Keratinocyte (primary cell): ENCODE results near the gene CRACR2B. TPM values are rescaled to one million over a fixed set of nuclear protein-coding genes. Genes with fewer than 3 reads are reported as not detected.

Source experiments
- DNase-seq: peaks from one replicate; pipeline ENCODE4 v3.0.0-alpha.2; 2011; ENCODE audit warnings: low read depth, missing footprints, low spot score
- FAIRE-seq: peaks from 2 replicates; lab custom pipeline; 2011; peaks lifted over from hg19 to GRCh38; lab: Jason Lieb, UNC
- H2AFZ ChIP-seq: 2 replicates; pipeline ENCODE4 v1.6.0; 2012; ENCODE audit warnings: low read length, control low read depth, inconsistent platforms; ENCODE audit not compliant: control insufficient read depth
- H3K27ac ChIP-seq: 2 replicates; pipeline ENCODE4 v1.5.1; 2011; ENCODE audit warnings: low read length; ENCODE audit not compliant: control insufficient read depth, insufficient read depth
- H3K27me3 ChIP-seq: 3 replicates; pipeline ENCODE4 v1.6.0; 2011; ENCODE audit warnings: low read length; ENCODE audit not compliant: control insufficient read depth, insufficient read depth; ENCODE audit errors: extremely low read depth
- H3K36me3 ChIP-seq, 2 experiments: 2 replicates in 1 of 2; 3 replicates in 1 of 2; pipeline ENCODE4 v1.5.1; 2011; ENCODE audit warnings: low read length in 2 of 2, mild to moderate bottlenecking in 1 of 2; ENCODE audit not compliant: control insufficient read depth in 2 of 2, insufficient read depth in 2 of 2; ENCODE audit errors: extremely low read depth in 1 of 2
- H3K4me1 ChIP-seq: 3 replicates; pipeline ENCODE4 v1.5.1; 2011; ENCODE audit warnings: low read length; ENCODE audit not compliant: control insufficient read depth, insufficient read depth; ENCODE audit errors: extremely low read depth
- H3K4me2 ChIP-seq: 3 replicates; pipeline ENCODE4 v1.6.0; 2011; ENCODE audit warnings: low read depth, low read length; ENCODE audit not compliant: control insufficient read depth, insufficient read depth; ENCODE audit errors: extremely low read depth
- H3K4me3 ChIP-seq, 3 experiments: fragments of 200-600 bp in 1 of 3; sonication (generic) in 1 of 3; 2 replicates in 2 of 3; 3 replicates in 1 of 3; pipeline ENCODE4 v1.5.1; 2011 to 2016; ENCODE audit warnings: low read length in 3 of 3, mild to moderate bottlenecking in 3 of 3, control low read depth in 2 of 3, inconsistent platforms in 1 of 3, low read depth in 1 of 3, mixed read lengths in 1 of 3, mixed run types in 1 of 3, moderate library complexity in 1 of 3; ENCODE audit not compliant: control insufficient read depth in 2 of 3, insufficient read depth in 2 of 3; ENCODE audit errors: extremely low read depth in 1 of 3
- H3K79me2 ChIP-seq: 2 replicates; pipeline ENCODE4 v1.6.0; 2012; ENCODE audit warnings: low read length; ENCODE audit not compliant: control insufficient read depth, insufficient read depth
- H3K9ac ChIP-seq: 3 replicates; pipeline ENCODE4 v1.6.0; 2011; ENCODE audit warnings: low read length; ENCODE audit not compliant: control insufficient read depth, insufficient read depth; ENCODE audit errors: extremely low read depth
- H3K9me1 ChIP-seq: 3 replicates; pipeline ENCODE4 v1.6.0; 2011; ENCODE audit warnings: low read length; ENCODE audit not compliant: control insufficient read depth, insufficient read depth; ENCODE audit errors: extremely low read depth
- H3K9me3 ChIP-seq: 2 replicates; pipeline ENCODE4 v1.5.1; 2012; ENCODE audit warnings: low read depth, low read length; ENCODE audit not compliant: control insufficient read depth
- H4K20me1 ChIP-seq: 3 replicates; pipeline ENCODE4 v1.6.0; 2011; ENCODE audit warnings: low read length; ENCODE audit not compliant: control insufficient read depth, insufficient read depth; ENCODE audit errors: extremely low read depth
- CTCF ChIP-seq, 3 experiments: IDR thresholded peaks in 1 of 3; conservative IDR thresholded peaks in 1 of 3; optimal IDR thresholded peaks in 1 of 3; 2 replicates in 2 of 3; 3 replicates in 1 of 3; pipeline versions ENCODE3 to v1.5.1; 2011; ENCODE audit warnings: low read length in 3 of 3, mild to moderate bottlenecking in 3 of 3, moderate library complexity in 2 of 3, control low read depth in 1 of 3, inconsistent platforms in 1 of 3; ENCODE audit not compliant: insufficient read depth in 2 of 3; ENCODE audit errors: extremely low read depth in 1 of 3
- EZH2 ChIP-seq: IDR thresholded peaks from one replicate; pipeline ENCODE4 v1.6.1; 2012; ENCODE audit warnings: inconsistent platforms, mild to moderate bottlenecking, low read length, moderate library complexity
- dilution Hi-C: fragments of 300-500 bp; cut with MboI; formaldehyde crosslinking; loops from one replicate; pipeline ENCODE4 v1.7.0; 2020; ENCODE audit warnings: low sequenced_read_pairs; ENCODE audit not compliant: extremely low pct_ligation_motif_present
- polyA plus RNA-seq, 5 experiments: library from polyadenylated mRNA; depleted of rRNA in 3 of 5; stranded (reverse) in 3 of 5; stranded (forward) in 1 of 5; unstranded in 1 of 5; fragments of >200 nt; gene quantifications; 1 replicate in 1 of 5; 2 replicates in 3 of 5; 3 replicates in 1 of 5; pipeline versions ENCODE4 v1.2.1 to v1.2.3, GENCODE V29; 2011 to 2012; ENCODE audit warnings: missing spikeins in 2 of 5, low read depth in 1 of 5, low replicate concordance in 1 of 5

Gene CRACR2B
- polyA plus RNA-seq, 1 donor (not counting 4 experiments of a cell fraction or from before 2014, with no cell fraction given) = 0.17 TPM

GRCh38 chr11:868394-868793, 40.7 kb downstream of the CRACR2B start:
- no peaks in the 10 kb centered on the region for H3K79me2 ChIP-seq
- dilution Hi-C loops = no loop called here
- peaks cover 0 to 11% of the 10 kb centered on the region in 2 experiments for H3K36me3 ChIP-seq
- H3K9ac ChIP-seq = no peak overlapping the region
- H3K4me2 ChIP-seq = no peak overlapping the region
- no peak for TF ChIP-seq CTCF (optimal IDR thresholded peaks at IDR 0.05 in 1 of 3, IDR thresholded peaks at IDR 0.05 in 1 of 3, conservative IDR thresholded peaks at IDR 0.05 in 1 of 3; ENCODE audit: extremely low read depth in 1 of 3, insufficient read depth in 2 of 3, low read length in 3 of 3)
- no peak for TF ChIP-seq EZH2
- H2AFZ ChIP-seq = no peak overlapping the region
- no peaks in the 10 kb centered on the region for H3K9me3 ChIP-seq
- H3K27me3 ChIP-seq = peaks cover 2% of the 10 kb centered on the region
- no peak overlapping the region for H3K27ac ChIP-seq
- no peaks in the 10 kb centered on the region for H3K9me1 ChIP-seq
- FAIRE-seq (no peak), DNase-seq (no peak)
- no peak overlapping the region for H3K4me3 ChIP-seq
- H3K4me1 ChIP-seq = no peaks in the 10 kb centered on the region
- H4K20me1 ChIP-seq = peaks cover 2% of the 10 kb centered on the region

GRCh38 chr11:868802-869201, 41.1 kb downstream of the CRACR2B start:
- dilution Hi-C loops = no loop called here
- no peak for FAIRE-seq

More at GRCh38 chr11:868802-869201, 41.1 kb downstream of the CRACR2B start:
- Histone ChIP-seq H3K36me3 (peaks cover 0 to 9% of the 10 kb centered on the region in 2 experiments), H3K4me1 (no peaks in the 10 kb centered on the region), H4K20me1 (peaks cover 2% of the 10 kb centered on the region), H3K4me3 (no peak overlapping the region), H3K27me3 (peaks cover 2% of the 10 kb centered on the region), H3K9me1 (no peaks in the 10 kb centered on the region), H3K9ac (no peak overlapping the region), H3K4me2 (no peak overlapping the region), H3K9me3 (no peaks in the 10 kb centered on the region), H3K27ac (no peak overlapping the region), H2AFZ (no peak overlapping the region), H3K79me2 (no peaks in the 10 kb centered on the region)
- DNase-seq = no peak
- TF ChIP-seq EZH2 (no peak), CTCF (optimal IDR thresholded peaks at IDR 0.05 in 1 of 3, IDR thresholded peaks at IDR 0.05 in 1 of 3, conservative IDR thresholded peaks at IDR 0.05 in 1 of 3; ENCODE audit: extremely low read depth in 1 of 3, insufficient read depth in 2 of 3, low read length in 3 of 3) (no peak)
